DND-41 (cell line): ENCODE data around the gene WDR70.
"Not testable (repeated sequence)": the region's sequence is repeated elsewhere in the genome, so short reads cannot be mapped to it uniquely, and the experiment has no call there.

ENCODE experiments used
- EZH2 ChIP-seq: IDR thresholded peaks from 3 replicates; pipeline ENCODE4 v1.6.1; 2012; ENCODE audit warnings: borderline replicate concordance, low read depth, mild to moderate bottlenecking, moderate library complexity, low read length, inconsistent platforms; ENCODE audit not compliant: severe bottlenecking
- TF ChIP-seq, protein P1 (sequence below): IDR thresholded peaks from 2 replicates; pipeline ENCODE4 v1.5.1; 2012; ENCODE audit warnings: borderline replicate concordance, low read length, moderate library complexity, mild to moderate bottlenecking; ENCODE audit not compliant: poor library complexity, severe bottlenecking; ENCODE audit errors: extremely low read depth

- TF ChIP-seq, protein P1, sequence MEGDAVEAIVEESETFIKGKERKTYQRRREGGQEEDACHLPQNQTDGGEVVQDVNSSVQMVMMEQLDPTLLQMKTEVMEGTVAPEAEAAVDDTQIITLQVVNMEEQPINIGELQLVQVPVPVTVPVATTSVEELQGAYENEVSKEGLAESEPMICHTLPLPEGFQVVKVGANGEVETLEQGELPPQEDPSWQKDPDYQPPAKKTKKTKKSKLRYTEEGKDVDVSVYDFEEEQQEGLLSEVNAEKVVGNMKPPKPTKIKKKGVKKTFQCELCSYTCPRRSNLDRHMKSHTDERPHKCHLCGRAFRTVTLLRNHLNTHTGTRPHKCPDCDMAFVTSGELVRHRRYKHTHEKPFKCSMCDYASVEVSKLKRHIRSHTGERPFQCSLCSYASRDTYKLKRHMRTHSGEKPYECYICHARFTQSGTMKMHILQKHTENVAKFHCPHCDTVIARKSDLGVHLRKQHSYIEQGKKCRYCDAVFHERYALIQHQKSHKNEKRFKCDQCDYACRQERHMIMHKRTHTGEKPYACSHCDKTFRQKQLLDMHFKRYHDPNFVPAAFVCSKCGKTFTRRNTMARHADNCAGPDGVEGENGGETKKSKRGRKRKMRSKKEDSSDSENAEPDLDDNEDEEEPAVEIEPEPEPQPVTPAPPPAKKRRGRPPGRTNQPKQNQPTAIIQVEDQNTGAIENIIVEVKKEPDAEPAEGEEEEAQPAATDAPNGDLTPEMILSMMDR, result not testable (repeated sequence)
- not testable (repeated sequence) for TF ChIP-seq EZH2
Measured at GRCh38 chr5:37451991-37452390, 72.9 kb downstream of the WDR70 start.
